ENCODE data around the gene SPNS3. TPM values are rescaled to one million over a fixed set of nuclear protein-coding genes. Genes with fewer than 3 reads are reported as not detected.

SPNS3 gene
- total RNA-seq, 1 experiment from 2014 or later: 0.37 TPM

GRCh38 chr17:4387137-4387536 lies 46.6 kb upstream of the SPNS3 start:
- Histone ChIP-seq H3K79me2 (ENCODE audit: insufficient read depth, low read length) (no peaks in the 10 kb centered on the region), H3K36me3 (ENCODE audit: control insufficient read depth in 1 of 2, insufficient read depth in 2 of 2, low read length in 2 of 2) (no peaks in the 10 kb centered on the region), H3K9ac (ENCODE audit: low read length) (no peak overlapping the region), H3K9me2 (ENCODE audit: insufficient read depth) (no peaks in the 10 kb centered on the region), H3K4me2 (ENCODE audit: low read length) (no peak overlapping the region), H3K4me3 (replicated peaks in 1 of 2; ENCODE audit: low read depth in 1 of 2, low read length in 2 of 2) (no peak overlapping the region), H3K4me1 (ENCODE audit: control insufficient read depth in 1 of 2, insufficient read depth in 2 of 2, low read length in 2 of 2) (peaks cover 5 to 16% of the 10 kb centered on the region in 2 experiments), H3K9me3 (ENCODE audit: control insufficient read depth in 1 of 2, insufficient read depth in 1 of 2, low read depth in 1 of 2, low read length in 2 of 2) (no peaks in the 10 kb centered on the region), H3K27ac (ENCODE audit: low read depth, low read length) (no peak overlapping the region), H4K20me1 (ENCODE audit: insufficient read depth) (no peaks in the 10 kb centered on the region), H3K27me3 (ENCODE audit: insufficient read depth, low read length) (no peaks in the 10 kb centered on the region), H2AFZ (ENCODE audit: low read depth, low read length, poor library complexity, severe bottlenecking) (no peak overlapping the region)
- intact Hi-C loops (cut with micrococcal nuclease): no loop called here
- ChIA-PET RAD21 (ENCODE audit: low non-redundant PET in 1 of 2, low total read pairs in 2 of 2, uncharacterized antibody in 2 of 2, unreplicated experiment in 2 of 2) (no interaction called here), CTCF (no interaction called here), POLR2A (no interaction called here)
- BruUV-seq (replicated peaks): no TSS peak
- ATAC-seq (no peak), DNase-seq (ENCODE audit: low read depth, low spot score) (no peak)
- no peak for TF ChIP-seq ATF3 (IDR thresholded peaks at IDR 0.05)
- no peak for TF ChIP-seq EGR1 (IDR thresholded peaks at IDR 0.05; ENCODE audit: low read depth)

- DNase-seq (ENCODE audit: low read depth, low spot score): no peak
- Histone ChIP-seq H3K79me2 (ENCODE audit: insufficient read depth, low read length) (no peaks in the 10 kb centered on the region), H3K4me1 (ENCODE audit: control insufficient read depth in 1 of 2, insufficient read depth in 2 of 2, low read length in 2 of 2) (peaks cover 10 to 24% of the 10 kb centered on the region in 2 experiments), H4K20me1 (ENCODE audit: insufficient read depth) (no peaks in the 10 kb centered on the region), H3K27me3 (ENCODE audit: insufficient read depth, low read length) (no peaks in the 10 kb centered on the region), H3K9ac (ENCODE audit: low read length) (no peak overlapping the region), H3K27ac (ENCODE audit: low read depth, low read length) (no peak overlapping the region), H3K9me3 (ENCODE audit: control insufficient read depth in 1 of 2, insufficient read depth in 1 of 2, low read depth in 1 of 2, low read length in 2 of 2) (no peaks in the 10 kb centered on the region), H3K4me3 (replicated peaks in 1 of 2; ENCODE audit: low read depth in 1 of 2, low read length in 2 of 2) (no peak overlapping the region), H2AFZ (ENCODE audit: low read depth, low read length, poor library complexity, severe bottlenecking) (no peak overlapping the region), H3K9me2 (ENCODE audit: insufficient read depth) (no peaks in the 10 kb centered on the region), H3K4me2 (ENCODE audit: low read length) (no peak overlapping the region), H3K36me3 (ENCODE audit: control insufficient read depth in 1 of 2, insufficient read depth in 2 of 2, low read length in 2 of 2) (no peaks in the 10 kb centered on the region)
- TF ChIP-seq CBX3 (IDR thresholded peaks at IDR 0.05; ENCODE audit: low read depth) (no peak), CTCF (IDR thresholded peaks at IDR 0.05 in 2 of 3, conservative IDR thresholded peaks at IDR 0.05 in 1 of 3; ENCODE audit: borderline replicate concordance in 1 of 3, insufficient read depth in 1 of 3, low read depth in 2 of 3, low read length in 2 of 3) (no peak), FOSL1 (IDR thresholded peaks at IDR 0.05; ENCODE audit: low read depth) (no peak), CEBPB (IDR thresholded peaks at IDR 0.05; ENCODE audit: low read depth) (no peak), TCF7L2 (IDR thresholded peaks at IDR 0.05; ENCODE audit: borderline replicate concordance, extremely low read depth, insufficient read depth, insufficient read length) (no peak), EZH2 (IDR thresholded peaks at IDR 0.05) (no peak), JUND (IDR thresholded peaks at IDR 0.05) (no peak), EZH2phosphoT487 (IDR thresholded peaks at IDR 0.05; ENCODE audit: borderline replicate concordance) (no peak), ZBTB33 (IDR thresholded peaks at IDR 0.05; ENCODE audit: extremely low read depth, insufficient replicate concordance, low read length) (no peak), YY1 (IDR thresholded peaks at IDR 0.05; ENCODE audit: extremely low read depth, insufficient replicate concordance, low read depth, low read length) (no peak), POLR2A (IDR thresholded peaks at IDR 0.05; ENCODE audit: borderline replicate concordance, extremely low read depth, insufficient read depth, insufficient read length) (no peak), ATF3 (IDR thresholded peaks at IDR 0.05) (no peak)
- ChIA-PET CTCF (interaction anchor here (1.2 kb wide), 1 partner anchor 173 kb away, joined by 5 read pairs; no protein-coding TSS in a partner anchor), POLR2A (interaction anchor here (0.8 kb wide), 1 partner anchor 43 kb away, joined by 4 read pairs; no protein-coding TSS in a partner anchor), RAD21 (ENCODE audit: low non-redundant PET in 1 of 2, low total read pairs in 2 of 2, uncharacterized antibody in 2 of 2, unreplicated experiment in 2 of 2) (no interaction called here)
- intact Hi-C loops (cut with micrococcal nuclease): no loop called here
- BruUV-seq (replicated peaks): no TSS peak
- peak; percentile 78 for ATAC-seq
These were observed 44.7 kb upstream of the SPNS3 start for GRCh38 chr17:4389079-4389478.

Measured in HCT116 (cell line).